H9 (cell line): ENCODE data around the gene EFCAB11. TPM values are rescaled to one million over a fixed set of nuclear protein-coding genes. Genes with fewer than 3 reads are reported as not detected.

Experiments used
- DNase-seq: peaks from one replicate; pipeline ENCODE4 v3.0.0-alpha.2; 2017
- H2AFZ ChIP-seq: one replicate; pipeline ENCODE4 v1.6.1; 2013; ENCODE audit warnings: mild to moderate bottlenecking, low read length, control low read depth, moderate library complexity
- H2AK5ac ChIP-seq: 2 replicates; pipeline ENCODE4 v1.6.1; 2013; ENCODE audit warnings: low read length, control low read depth, mixed read lengths; ENCODE audit not compliant: insufficient read length
- H2BK120ac ChIP-seq: one replicate; pipeline ENCODE4 v1.6.1; 2013; ENCODE audit warnings: low read depth, mild to moderate bottlenecking, low read length, control low read depth, inconsistent platforms; ENCODE audit not compliant: poor library complexity, severe bottlenecking
- H2BK12ac ChIP-seq: 2 replicates; pipeline ENCODE4 v1.6.1; 2013; ENCODE audit warnings: low read length, control low read depth, mixed read lengths, low read depth; ENCODE audit not compliant: insufficient read length
- H2BK15ac ChIP-seq: 2 replicates; pipeline ENCODE4 v1.6.1; 2013; ENCODE audit warnings: low read depth, low read length, control low read depth
- H2BK20ac ChIP-seq: one replicate; pipeline ENCODE4 v1.6.1; 2013; ENCODE audit warnings: low read depth, mild to moderate bottlenecking, low read length, control low read depth, inconsistent platforms; ENCODE audit not compliant: poor library complexity, severe bottlenecking
- H2BK5ac ChIP-seq: 2 replicates; pipeline ENCODE4 v1.6.1; 2013; ENCODE audit warnings: low read length, control low read depth, mixed read lengths; ENCODE audit not compliant: insufficient read length
- H3K14ac ChIP-seq: 2 replicates; pipeline ENCODE4 v1.6.1; 2013; ENCODE audit warnings: low read length, control low read depth; ENCODE audit not compliant: insufficient read depth
- H3K18ac ChIP-seq: 2 replicates; pipeline ENCODE4 v1.6.1; 2013; ENCODE audit warnings: low read depth, mild to moderate bottlenecking, mixed read lengths, low read length, control low read depth; ENCODE audit not compliant: insufficient read length
- H3K23ac ChIP-seq: 2 replicates; pipeline ENCODE4 v1.6.1; 2013; ENCODE audit warnings: low read length, control low read depth, mixed read lengths, low read depth; ENCODE audit not compliant: insufficient read length
- H3K23me2 ChIP-seq: 2 replicates; pipeline ENCODE4 v1.6.1; 2013; ENCODE audit warnings: low read depth, mild to moderate bottlenecking, mixed read lengths, low read length, control low read depth; ENCODE audit not compliant: insufficient read length, poor library complexity, severe bottlenecking
- H3K27ac ChIP-seq: 2 replicates; pipeline ENCODE4 v1.5.1; 2013; ENCODE audit warnings: low read length, control low read depth, mixed read lengths, low read depth; ENCODE audit not compliant: insufficient read length
- H3K27me3 ChIP-seq: 2 replicates; pipeline ENCODE4 v1.6.1; 2013; ENCODE audit warnings: low read length, control low read depth, inconsistent platforms; ENCODE audit not compliant: insufficient read depth
- H3K4ac ChIP-seq: 2 replicates; pipeline ENCODE4 v1.6.1; 2013; ENCODE audit warnings: low read depth, mild to moderate bottlenecking, control low read depth, inconsistent platforms, low read length, moderate library complexity
- H3K4me1 ChIP-seq: 2 replicates; pipeline ENCODE4 v1.6.1; 2013; ENCODE audit warnings: low read length, control low read depth, inconsistent platforms; ENCODE audit not compliant: insufficient read depth
- H3K4me2 ChIP-seq: 2 replicates; pipeline ENCODE4 v1.6.1; 2013; ENCODE audit warnings: low read length, control low read depth, mixed read lengths; ENCODE audit not compliant: insufficient read length, insufficient read depth
- H3K56ac ChIP-seq: 2 replicates; pipeline ENCODE4 v1.6.1; 2013; ENCODE audit warnings: low read depth, mild to moderate bottlenecking, mixed read lengths, low read length, control low read depth; ENCODE audit not compliant: insufficient read length
- H3K79me1 ChIP-seq: 2 replicates; pipeline ENCODE4 v1.6.1; 2013; ENCODE audit warnings: low read depth, mild to moderate bottlenecking, moderate library complexity, low read length, control low read depth, inconsistent platforms; ENCODE audit not compliant: insufficient read depth, poor library complexity, severe bottlenecking
- H3K79me2 ChIP-seq: 2 replicates; pipeline ENCODE4 v1.6.1; 2013; ENCODE audit warnings: low read length, control low read depth, inconsistent platforms; ENCODE audit not compliant: insufficient read depth
- H3K9ac ChIP-seq: 2 replicates; pipeline ENCODE4 v1.6.1; 2013; ENCODE audit warnings: low read length, control low read depth, mixed read lengths; ENCODE audit not compliant: insufficient read length; ENCODE audit errors: extremely low read depth
- H3K9me3 ChIP-seq: one replicate; pipeline ENCODE4 v1.6.1; 2013; ENCODE audit warnings: low read depth, low read length, inconsistent platforms; ENCODE audit not compliant: control insufficient read depth
- H3T11ph ChIP-seq: one replicate; pipeline ENCODE4 v1.6.1; 2013; ENCODE audit warnings: mild to moderate bottlenecking, low read length, control low read depth, inconsistent platforms
- H4K20me1 ChIP-seq: one replicate; pipeline ENCODE4 v1.6.1; 2013; ENCODE audit not compliant: control insufficient read depth, insufficient read length, insufficient read depth
- H4K5ac ChIP-seq: 2 replicates; pipeline ENCODE4 v1.6.1; 2013; ENCODE audit warnings: low read depth, mild to moderate bottlenecking, mixed read lengths, low read length, control low read depth; ENCODE audit not compliant: insufficient read length
- H4K8ac ChIP-seq: replicated peaks from 2 replicates; pipeline ENCODE4 v1.6.1; 2013; ENCODE audit warnings: low read length, control low read depth, mixed read lengths, low read depth; ENCODE audit not compliant: insufficient read length
- H4K91ac ChIP-seq: 2 replicates; pipeline ENCODE4 v1.6.1; 2013; ENCODE audit warnings: low read depth, mild to moderate bottlenecking, moderate library complexity, mixed read lengths, low read length, control low read depth; ENCODE audit not compliant: insufficient read length
- H3K27ac Mint-ChIP-seq, 3 experiments: 2 replicates in 2 of 3; 3 replicates in 1 of 3; pipeline ENCODE4 v1.8.0; 2020 to 2021; ENCODE audit warnings: mixed read lengths in 3 of 3, mild to moderate bottlenecking in 1 of 3, moderate library complexity in 1 of 3
- H3K27me3 Mint-ChIP-seq: 2 replicates; pipeline ENCODE4 v1.8.0; 2021; ENCODE audit warnings: low read depth, mild to moderate bottlenecking, moderate library complexity, mixed read lengths
- H3K36me3 Mint-ChIP-seq, 3 experiments: 2 replicates in 2 of 3; 3 replicates in 1 of 3; pipeline ENCODE4 v1.8.0; 2020 to 2021; ENCODE audit warnings: low read depth in 3 of 3, mixed read lengths in 3 of 3; ENCODE audit not compliant: insufficient read depth in 1 of 3
- H3K4me1 Mint-ChIP-seq, 2 experiments: 2 replicates each; pipeline ENCODE4 v1.8.0; 2020; ENCODE audit warnings: mixed read lengths in 2 of 2
- H3K4me3 Mint-ChIP-seq, 2 experiments: 2 replicates in 1 of 2; 3 replicates in 1 of 2; pipeline ENCODE4 v1.8.0; 2020 to 2021; ENCODE audit warnings: mild to moderate bottlenecking in 2 of 2, mixed read lengths in 2 of 2, moderate library complexity in 1 of 2
- H3K9me3 Mint-ChIP-seq, 2 experiments: 2 replicates in 1 of 2; 3 replicates in 1 of 2; pipeline ENCODE4 v1.8.0; 2020; ENCODE audit warnings: mild to moderate bottlenecking in 2 of 2, mixed read lengths in 2 of 2, moderate library complexity in 1 of 2
- WGBS: extraction: QIAGEN DNeasy Blood & Tissue Kit; methylation state at CpG from one replicate; pipeline ENCODE4 v1.1.7; 2013; ENCODE audit warnings: missing lambda C conversion rate, low lambda C conversion rate, mixed read lengths; ENCODE audit not compliant: insufficient read length; ENCODE audit errors: extremely low coverage; 5-methylcytosine and 5-hydroxymethylcytosine counted together
- total RNA-seq: library from RNA; stranded (reverse); gene quantifications from 2 replicates; pipeline ENCODE4 v1.2.1, GENCODE V29; 2021
- TF ChIP-seq, protein P1 (sequence below): fragments of 200-600 bp; sonication (generic); conservative IDR thresholded peaks from 3 replicates; pipeline ENCODE4 v1.8.0; 2021; ENCODE audit warnings: antibody characterized with exemption, mild to moderate bottlenecking

EFCAB11 gene
- total RNA-seq, 1 experiment from 2014 or later = 17.4 TPM

DNA sequence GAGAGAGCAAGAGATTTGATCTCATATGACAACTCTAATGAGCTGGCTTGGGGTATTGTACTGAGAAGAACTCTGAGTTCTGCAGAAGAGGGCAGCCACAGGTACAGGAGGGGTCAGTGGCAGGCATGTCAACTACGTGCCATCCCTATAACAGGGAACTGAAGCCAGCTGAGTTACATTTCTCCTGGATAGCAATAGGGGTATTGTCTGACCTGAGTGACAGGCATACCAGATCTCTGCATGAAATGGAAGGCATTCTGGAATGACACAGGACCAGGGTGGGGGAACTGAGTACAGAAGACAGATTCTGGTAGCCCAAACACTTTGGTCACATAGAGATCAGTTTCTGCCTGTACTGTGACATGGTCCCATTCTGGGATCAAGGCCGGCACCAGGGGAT, 35.8 kb downstream of the EFCAB11 start:
- no peaks in the 10 kb centered on the region for H3K4me1 ChIP-seq
- no peaks in the 10 kb centered on the region for H3K23me2 ChIP-seq
- no peak overlapping the region for H3K4ac ChIP-seq
- H4K5ac ChIP-seq = no peak overlapping the region
- no peak overlapping the region for H3T11ph ChIP-seq
- no peak for DNase-seq
- no peak overlapping the region for H2BK12ac ChIP-seq
- H2BK5ac ChIP-seq = no peak overlapping the region
- H3K79me2 ChIP-seq = no peaks in the 10 kb centered on the region
- no CpG with 5 or more reads among the region's 2 CpGs for whole genome bisulfite sequencing
- Mint-ChIP-seq H3K27me3 (no peaks in the 10 kb centered on the region; the same call in 1 of the 2 replicates), H3K4me3 (no peak overlapping the region), H3K27ac (no peak overlapping the region), H3K4me1 (peaks cover 5 to 7% of the 10 kb centered on the region in 2 experiments), H3K36me3 (no peaks in the 10 kb centered on the region), H3K9me3 (no peaks in the 10 kb centered on the region)
- H3K9ac ChIP-seq = no peak overlapping the region
- H3K18ac ChIP-seq = no peak overlapping the region
- H3K79me1 ChIP-seq = no peaks in the 10 kb centered on the region
- H3K27ac ChIP-seq = no peak overlapping the region
- TF ChIP-seq, protein P1, sequence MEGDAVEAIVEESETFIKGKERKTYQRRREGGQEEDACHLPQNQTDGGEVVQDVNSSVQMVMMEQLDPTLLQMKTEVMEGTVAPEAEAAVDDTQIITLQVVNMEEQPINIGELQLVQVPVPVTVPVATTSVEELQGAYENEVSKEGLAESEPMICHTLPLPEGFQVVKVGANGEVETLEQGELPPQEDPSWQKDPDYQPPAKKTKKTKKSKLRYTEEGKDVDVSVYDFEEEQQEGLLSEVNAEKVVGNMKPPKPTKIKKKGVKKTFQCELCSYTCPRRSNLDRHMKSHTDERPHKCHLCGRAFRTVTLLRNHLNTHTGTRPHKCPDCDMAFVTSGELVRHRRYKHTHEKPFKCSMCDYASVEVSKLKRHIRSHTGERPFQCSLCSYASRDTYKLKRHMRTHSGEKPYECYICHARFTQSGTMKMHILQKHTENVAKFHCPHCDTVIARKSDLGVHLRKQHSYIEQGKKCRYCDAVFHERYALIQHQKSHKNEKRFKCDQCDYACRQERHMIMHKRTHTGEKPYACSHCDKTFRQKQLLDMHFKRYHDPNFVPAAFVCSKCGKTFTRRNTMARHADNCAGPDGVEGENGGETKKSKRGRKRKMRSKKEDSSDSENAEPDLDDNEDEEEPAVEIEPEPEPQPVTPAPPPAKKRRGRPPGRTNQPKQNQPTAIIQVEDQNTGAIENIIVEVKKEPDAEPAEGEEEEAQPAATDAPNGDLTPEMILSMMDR = no peak
- H2AK5ac ChIP-seq = no peak overlapping the region
- no peaks in the 10 kb centered on the region for H4K20me1 ChIP-seq
- H2BK120ac ChIP-seq = no peak overlapping the region
- no peaks in the 10 kb centered on the region for H3K27me3 ChIP-seq
- H4K91ac ChIP-seq = no peak overlapping the region
- no peak overlapping the region for H3K23ac ChIP-seq
- H3K9me3 ChIP-seq = no peaks in the 10 kb centered on the region
- H3K4me2 ChIP-seq = no peak overlapping the region
- H2BK15ac ChIP-seq = no peak overlapping the region
- H3K14ac ChIP-seq = no peak overlapping the region
- no peak overlapping the region for H4K8ac ChIP-seq
- no peak overlapping the region for H2AFZ ChIP-seq
- no peak overlapping the region for H3K56ac ChIP-seq
- H2BK20ac ChIP-seq = no peak overlapping the region
